HG03139 (cell line): ENCODE measurements around the gene HMGB1.
A peak's percentile ranks its signal among the peaks of the same experiment; 100 is the strongest.
"Not testable (repeated sequence)": the region's sequence is repeated elsewhere in the genome, so short reads cannot be mapped to it uniquely, and the experiment has no call there.

Source experiments
- ATAC-seq: cut with Tn5 transposase; IDR thresholded peaks from one replicate; pipeline ENCODE4 v1.9.1; 2021; ENCODE audit not compliant: unreplicated experiment

Gene HMGB1

DNA sequence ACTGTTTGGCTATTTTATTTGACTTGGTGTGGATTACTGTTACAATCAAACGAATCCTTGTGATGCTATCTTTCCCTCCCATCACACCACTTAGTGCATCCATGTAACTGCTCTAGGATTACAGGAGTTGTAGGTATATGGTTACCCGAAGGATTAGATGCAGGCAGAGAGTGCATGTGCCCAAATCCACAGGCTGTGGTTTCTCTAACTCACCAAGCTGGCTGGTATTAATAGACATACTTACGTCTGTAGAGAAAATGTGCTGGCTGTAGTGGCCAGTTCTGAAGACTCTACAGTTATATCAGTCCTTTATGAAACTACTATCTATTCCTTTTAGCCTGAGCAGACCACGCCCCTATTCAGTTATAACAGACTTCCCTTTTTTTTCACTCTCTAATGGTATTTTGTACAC is 1.1 kb upstream of the HMGB1 start:
- ATAC-seq: no peak

GRCh38 chr13:30466358-30466714 is 600 bp upstream of the HMGB1 start:
- no peak for ATAC-seq

- no peak for ATAC-seq
Measured at GRCh38 chr13:30465343-30465592, 468 bp downstream of the HMGB1 start.

DNA sequence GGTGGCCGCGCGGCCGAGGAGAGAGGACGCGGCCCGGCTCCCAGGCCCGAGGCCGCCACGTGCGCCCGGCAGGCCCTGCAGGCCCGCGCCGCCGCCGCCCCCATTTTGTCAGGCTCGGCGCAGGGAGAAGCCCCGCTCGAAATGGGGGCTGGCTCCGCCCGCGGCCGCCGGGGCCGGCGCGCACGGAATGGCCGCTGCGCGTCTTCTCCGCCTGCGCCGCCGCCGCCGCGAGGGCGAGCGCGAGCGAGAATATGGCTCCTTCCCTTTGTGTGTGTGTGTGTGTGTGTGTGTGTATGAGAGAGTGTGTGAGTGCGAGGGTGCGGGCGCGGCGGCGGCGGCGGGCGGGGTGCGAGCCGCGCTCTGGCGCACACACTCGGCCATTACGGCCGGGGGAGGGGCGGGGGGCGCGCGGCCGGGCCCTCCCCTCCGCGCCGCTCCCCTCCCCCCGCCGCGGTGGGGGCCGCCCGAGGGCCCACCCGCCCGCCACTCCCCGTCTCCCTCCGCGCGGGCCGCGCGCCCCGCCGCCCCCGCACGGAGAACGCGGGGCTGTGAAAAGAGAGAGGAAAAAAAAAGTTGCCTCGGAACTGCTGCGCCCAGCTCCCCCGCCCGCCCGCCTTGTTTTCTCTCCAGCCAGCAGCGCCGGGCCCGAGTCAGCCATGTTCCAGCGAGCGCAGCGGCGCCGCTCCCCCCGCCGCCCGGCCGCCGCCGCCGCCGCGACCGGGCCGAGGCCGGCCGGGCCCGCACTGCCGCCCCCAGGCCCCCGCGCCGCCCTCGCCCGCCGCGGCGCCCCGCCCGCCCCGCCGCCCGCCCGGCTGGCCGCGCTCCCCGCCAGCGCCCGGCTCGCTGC is 1.0 kb downstream of the HMGB1 start:
- ATAC-seq: no peak

- no peak for ATAC-seq
Measured at GRCh38 chr13:30463787-30464495, 1.8 kb downstream of the HMGB1 start.

- ATAC-seq: not testable (repeated sequence)
Measured at GRCh38 chr13:30461279-30462066, 4.3 kb downstream of the HMGB1 start.

GRCh38 chr13:30457306-30457891 is 8.3 kb downstream of the HMGB1 start:
- no peak for ATAC-seq

DNA sequence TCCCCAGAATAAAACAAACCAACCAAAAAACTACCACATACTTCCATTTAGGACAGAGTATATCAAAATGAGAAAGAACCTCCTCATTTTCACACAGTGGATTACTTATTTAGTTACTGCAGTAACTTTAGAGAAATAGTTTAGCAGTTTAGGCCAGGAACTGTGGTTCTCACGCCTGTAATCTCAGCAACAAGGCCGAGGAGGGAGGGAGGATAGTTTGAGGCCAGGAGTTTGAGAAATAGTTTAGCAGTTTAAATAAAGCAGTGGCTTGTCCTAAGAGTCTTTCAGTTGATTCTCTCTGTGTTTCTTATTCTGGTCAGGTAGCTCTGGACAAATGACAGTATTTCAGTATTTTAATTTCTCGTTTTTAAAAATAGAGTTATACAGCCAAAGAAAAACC is 9.4 kb downstream of the HMGB1 start:
- ATAC-seq: no peak

DNA sequence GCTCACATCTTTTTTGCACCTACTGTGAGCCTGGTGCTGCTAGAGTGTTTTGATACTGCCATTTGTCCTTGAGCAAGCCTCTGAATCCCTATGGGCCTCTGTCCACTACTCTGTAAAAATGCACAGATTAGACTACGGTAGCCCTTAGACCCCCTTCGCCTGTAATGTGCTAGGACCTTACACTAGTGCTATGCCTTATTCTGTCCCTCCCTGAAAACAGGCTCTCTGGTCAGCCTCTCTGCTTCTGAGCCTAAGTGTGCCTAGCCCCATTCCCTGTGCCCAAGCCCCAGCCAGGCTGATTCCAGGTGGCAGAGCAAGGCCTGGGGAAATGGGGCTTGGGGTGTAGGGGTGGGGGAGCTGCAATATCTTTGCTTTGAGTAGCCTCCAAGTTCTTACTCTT is 10.7 kb downstream of the HMGB1 start:
- no peak for ATAC-seq

GRCh38 chr13:30453727-30454126 is 12.0 kb downstream of the HMGB1 start:
- no peak for ATAC-seq

DNA sequence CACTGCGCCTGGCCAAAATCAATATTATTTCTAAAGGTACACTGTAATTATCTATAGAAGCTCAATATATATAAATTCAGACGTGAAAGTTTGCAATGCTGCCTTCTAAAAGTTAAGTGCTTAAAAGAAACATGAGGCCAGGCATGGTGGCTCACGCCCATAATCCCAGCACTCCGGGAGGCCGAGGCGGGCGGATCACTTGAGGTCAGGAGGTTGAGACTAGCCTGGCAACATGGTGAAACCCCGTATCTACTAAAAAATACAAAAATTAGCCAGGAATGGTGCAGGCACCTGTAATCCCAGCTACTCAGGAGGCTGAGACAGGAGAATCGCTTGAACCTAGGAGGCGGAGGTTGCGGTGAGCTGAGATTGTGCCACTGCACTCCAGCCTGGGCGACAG is 14.3 kb downstream of the HMGB1 start:
- not testable (repeated sequence) for ATAC-seq

- no peak for ATAC-seq
Measured at GRCh38 chr13:30450066-30450465, 15.7 kb downstream of the HMGB1 start.

DNA sequence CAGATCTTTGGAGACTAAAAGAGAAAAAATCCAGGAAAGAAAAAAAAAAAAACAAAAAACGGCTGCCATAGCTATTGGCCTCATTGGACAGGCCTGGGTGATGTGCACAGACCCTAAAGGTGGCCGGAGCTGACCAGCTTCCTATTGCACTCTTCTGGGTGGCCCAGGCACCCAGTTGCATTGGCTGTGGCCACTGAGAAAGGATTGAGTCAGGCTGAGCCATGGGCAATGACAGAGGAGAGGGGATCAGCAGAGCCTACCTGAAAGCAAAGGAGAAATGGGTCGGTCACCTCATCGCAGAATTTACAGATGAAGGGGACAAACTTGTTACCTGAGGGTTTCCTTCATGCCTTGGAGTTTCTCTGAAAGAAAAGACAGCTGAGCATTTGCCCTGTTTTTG is 17.3 kb downstream of the HMGB1 start:
- no peak for ATAC-seq

GRCh38 chr13:30446126-30446500 is 19.6 kb downstream of the HMGB1 start:
- ATAC-seq: no peak

- ATAC-seq: peak; percentile 32
Measured at GRCh38 chr13:30443957-30444404, 21.8 kb downstream of the HMGB1 start.

GRCh38 chr13:30443491-30443890 is 22.2 kb downstream of the HMGB1 start:
- ATAC-seq: not testable (repeated sequence)

DNA sequence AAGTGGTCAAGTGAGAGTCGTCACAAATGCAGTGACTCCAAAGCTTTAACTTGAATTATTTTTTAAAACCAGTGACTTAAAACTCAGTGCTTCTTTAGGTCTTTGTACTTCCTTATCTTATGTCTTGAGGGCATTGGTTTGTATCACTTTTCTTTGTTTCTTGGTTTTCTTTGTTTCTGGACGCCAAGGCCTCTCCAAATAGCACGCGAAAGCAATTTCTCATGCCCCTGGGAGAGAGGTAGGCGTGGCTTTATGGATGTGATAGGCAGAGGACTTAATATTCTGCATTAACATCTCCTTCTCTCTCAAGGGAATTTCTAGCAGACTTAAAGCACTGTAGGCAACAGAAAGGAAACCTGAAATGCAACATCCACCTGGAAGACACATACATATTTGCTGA is 22.8 kb downstream of the HMGB1 start:
- no peak for ATAC-seq

- peak; percentile 36 for ATAC-seq
Measured at GRCh38 chr13:30440910-30441703, 24.6 kb downstream of the HMGB1 start.

DNA sequence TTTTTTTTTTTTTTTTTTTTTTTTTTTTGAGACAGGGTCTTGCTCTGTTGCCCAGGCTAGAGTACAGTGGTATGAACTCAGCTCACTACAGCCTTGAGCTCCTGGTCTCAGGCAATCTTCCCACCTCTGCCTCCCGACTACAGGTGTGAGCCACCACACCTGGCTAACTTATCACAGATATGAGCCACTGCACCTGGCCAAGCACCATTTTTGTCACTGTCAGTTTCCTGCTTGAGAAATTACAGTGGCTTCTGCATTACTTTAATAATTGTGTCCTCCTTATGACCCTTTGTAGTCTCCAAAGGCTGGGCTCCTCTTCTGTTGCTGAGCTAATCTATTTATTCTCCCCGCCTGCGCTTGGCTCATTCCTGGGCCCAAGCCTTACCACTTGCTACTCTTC is 27.4 kb downstream of the HMGB1 start:
- no peak for ATAC-seq

DNA sequence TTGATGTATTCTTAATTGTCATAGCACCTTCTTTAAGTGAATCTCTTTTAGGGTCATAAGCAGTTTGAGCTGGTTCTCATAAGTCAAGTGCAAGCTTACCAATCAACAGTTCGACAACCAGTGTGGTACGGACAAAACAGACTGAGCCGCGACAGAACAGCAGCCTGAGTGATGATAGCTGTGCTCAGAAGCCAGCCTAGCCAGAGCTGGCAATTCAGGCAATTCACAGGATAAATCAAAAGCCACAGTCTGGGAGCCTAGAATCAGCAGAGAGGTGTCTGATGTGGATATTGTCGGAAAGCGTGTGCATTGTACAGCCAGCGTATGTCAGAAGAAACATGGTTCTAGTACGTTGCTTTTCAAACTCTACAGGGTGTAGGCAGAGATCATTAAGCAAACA is 28.6 kb downstream of the HMGB1 start:
- ATAC-seq: no peak
